GM23338 (cell line): Measurements from ENCODE around the gene RBM17. TPM values are rescaled to one million over a fixed set of nuclear protein-coding genes. Genes with fewer than 3 reads are reported as not detected.

ENCODE experiments used
- ATAC-seq: fragments of 200-7000 bp; cut with Tn5 transposase; 3 replicates; pipeline ENCODE4 v1.9.1; 2020
- DNase-seq: peaks from one replicate; pipeline ENCODE4 v3.0.0-alpha.2; 2015; ENCODE audit warnings: low spot score
- H2AFZ ChIP-seq: fragments of 200-600 bp; sonication (generic); 2 replicates; pipeline ENCODE4 v1.8.0; 2016; ENCODE audit warnings: antibody characterized with exemption, mild to moderate bottlenecking, moderate library complexity
- H3F3A ChIP-seq: fragments of 200-600 bp; sonication (generic); replicated peaks from 2 replicates; pipeline ENCODE4 v1.8.0; 2017; ENCODE audit warnings: antibody characterized with exemption, mixed run types, low read depth
- H3K27ac ChIP-seq: fragments of 200-600 bp; sonication (generic); 2 replicates; pipeline ENCODE4 v1.6.1; 2016; ENCODE audit warnings: low read depth
- H3K27me3 ChIP-seq: fragments of 200-600 bp; sonication (generic); 2 replicates; pipeline ENCODE4 v1.8.0; 2016; ENCODE audit warnings: mild to moderate bottlenecking, mixed run types, moderate library complexity; ENCODE audit not compliant: insufficient read depth
- H3K36me3 ChIP-seq: fragments of 200-600 bp; sonication (generic); 2 replicates; pipeline ENCODE4 v1.8.0; 2016; ENCODE audit warnings: mild to moderate bottlenecking; ENCODE audit not compliant: insufficient read depth
- H3K4me1 ChIP-seq: fragments of 200-600 bp; sonication (generic); 2 replicates; pipeline ENCODE4 v1.8.0; 2016; ENCODE audit warnings: mild to moderate bottlenecking, moderate library complexity; ENCODE audit not compliant: insufficient read depth
- H3K4me2 ChIP-seq: fragments of 200-600 bp; sonication (generic); 2 replicates; pipeline ENCODE4 v1.7.1; 2017; ENCODE audit warnings: mixed run types
- H3K4me3 ChIP-seq: fragments of 200-600 bp; sonication (generic); 2 replicates; pipeline ENCODE4 v1.6.1; 2016; ENCODE audit warnings: mixed run types
- H3K79me2 ChIP-seq: fragments of 200-600 bp; sonication (generic); replicated peaks from 2 replicates; pipeline ENCODE4 v1.8.0; 2017; ENCODE audit warnings: mild to moderate bottlenecking; ENCODE audit not compliant: insufficient read depth
- H3K9me2 ChIP-seq: fragments of 200-600 bp; sonication (generic); 2 replicates; pipeline ENCODE4 v1.8.0; 2017; ENCODE audit not compliant: insufficient read depth
- H4K20me1 ChIP-seq: fragments of 200-600 bp; sonication (generic); replicated peaks from 2 replicates; pipeline ENCODE4 v1.8.0; 2017; ENCODE audit warnings: mild to moderate bottlenecking; ENCODE audit not compliant: insufficient read depth
- H3K27ac Mint-ChIP-seq: 2 replicates; pipeline ENCODE4 v1.8.0; 2020; ENCODE audit warnings: inconsistent platforms, mild to moderate bottlenecking, moderate library complexity, mixed read lengths
- H3K27me3 Mint-ChIP-seq: 3 replicates; pipeline ENCODE4 v1.8.0; 2022; ENCODE audit warnings: low read depth, mild to moderate bottlenecking, moderate library complexity, mixed read lengths, inconsistent platforms; ENCODE audit not compliant: insufficient read depth, poor library complexity
- H3K36me3 Mint-ChIP-seq: 3 replicates; pipeline ENCODE4 v1.8.0; 2021; ENCODE audit warnings: low read depth, mild to moderate bottlenecking, inconsistent platforms, moderate library complexity, mixed read lengths
- H3K4me1 Mint-ChIP-seq: 3 replicates; pipeline ENCODE4 v1.8.0; 2020; ENCODE audit warnings: mild to moderate bottlenecking, inconsistent platforms, mixed read lengths
- H3K4me3 Mint-ChIP-seq: 3 replicates; pipeline ENCODE4 v1.8.0; 2021; ENCODE audit warnings: moderate library complexity, mild to moderate bottlenecking, inconsistent platforms, mixed read lengths
- H3K9me3 Mint-ChIP-seq: 3 replicates; pipeline ENCODE4 v1.8.0; 2020; ENCODE audit warnings: moderate library complexity, mild to moderate bottlenecking, inconsistent platforms, mixed read lengths
- CREB1 ChIP-seq: fragments of 250-450 bp; sonication (Bioruptor Pico); IDR thresholded peaks from 2 replicates; pipeline ENCODE4 v1.5.0; 2020; ENCODE audit warnings: low read depth, mild to moderate bottlenecking, moderate library complexity
- EZH2 ChIP-seq: fragments of 200-600 bp; sonication (generic); IDR thresholded peaks from one replicate; pipeline ENCODE4 v1.8.0; 2017; ENCODE audit warnings: antibody characterized with exemption, mild to moderate bottlenecking, low read depth; ENCODE audit not compliant: unreplicated experiment
- EZH2phosphoT487 ChIP-seq: fragments of 200-600 bp; sonication (generic); IDR thresholded peaks from one replicate; pipeline ENCODE4 v1.8.1; 2018; ENCODE audit warnings: antibody characterized with exemption; ENCODE audit not compliant: unreplicated experiment
- JUNB ChIP-seq: IDR thresholded peaks from one replicate; pipeline ENCODE4 v1.6.1; 2016; ENCODE audit warnings: antibody characterized with exemption; ENCODE audit not compliant: unreplicated experiment
- NANOG ChIP-seq: IDR thresholded peaks from 2 replicates; pipeline ENCODE4 v1.6.1; 2016; ENCODE audit warnings: antibody characterized with exemption, borderline replicate concordance
- POLR2AphosphoS5 ChIP-seq: IDR thresholded peaks from 2 replicates; pipeline ENCODE4 v1.6.1; 2016; ENCODE audit warnings: antibody characterized with exemption, low read depth
- STAT1 ChIP-seq: IDR thresholded peaks from one replicate; pipeline ENCODE4 v1.6.1; 2016; ENCODE audit warnings: antibody characterized with exemption; ENCODE audit not compliant: unreplicated experiment
- ZNF114 ChIP-seq: fragments of 250-450 bp; sonication (Bioruptor Pico); IDR thresholded peaks from 2 replicates; pipeline ENCODE4 v1.5.0; 2020; ENCODE audit warnings: mild to moderate bottlenecking, moderate library complexity
- ZNF331 ChIP-seq: fragments of 250-450 bp; sonication (Bioruptor Pico); IDR thresholded peaks from 2 replicates; pipeline ENCODE4 v1.5.0; 2020; ENCODE audit warnings: low read depth, mild to moderate bottlenecking, moderate library complexity
- polyA plus RNA-seq: library from polyadenylated mRNA; unstranded; fragments of >200 nt; fragmentation: Nextera tagmentation; extraction: Ambion mirVana; gene quantifications from 2 replicates; pipeline ENCODE4 v1.2.1, GENCODE V29; 2016
- total RNA-seq: library from RNA; depleted of rRNA; stranded (reverse); fragments of >200 nt; shearing (Covaris generic); gene quantifications from 2 replicates; pipeline ENCODE4 v1.2.3, GENCODE V29; 2014
- TF ChIP-seq, protein P1 (sequence below), 2 experiments: fragments of 200-600 bp in 1 of 2; sonication (generic) in 1 of 2; conservative IDR thresholded peaks; 2 replicates each; pipeline versions ENCODE4 v1.5.1 to v1.6.1; 2016 to 2017; ENCODE audit warnings: antibody characterized with exemption in 2 of 2, low read depth in 2 of 2, mild to moderate bottlenecking in 2 of 2, moderate library complexity in 1 of 2
- TF ChIP-seq, protein P2 (sequence below): fragments of 250-450 bp; sonication (Bioruptor Pico); IDR thresholded peaks from 2 replicates; pipeline ENCODE4 v1.5.0; 2020; ENCODE audit warnings: mild to moderate bottlenecking, moderate library complexity
- TF ChIP-seq, protein P3 (sequence below): IDR thresholded peaks from one replicate; pipeline ENCODE4 v1.6.1; 2018; ENCODE audit warnings: antibody characterized with exemption; ENCODE audit not compliant: unreplicated experiment
- TF ChIP-seq, protein P4 (sequence below): IDR thresholded peaks from 2 replicates; pipeline ENCODE4 v1.6.1; 2016; ENCODE audit warnings: antibody characterized with exemption

RBM17 gene
- total and polyA plus RNA-seq, 2 experiments from 2014 or later = 54.7 to 281 TPM

DNA sequence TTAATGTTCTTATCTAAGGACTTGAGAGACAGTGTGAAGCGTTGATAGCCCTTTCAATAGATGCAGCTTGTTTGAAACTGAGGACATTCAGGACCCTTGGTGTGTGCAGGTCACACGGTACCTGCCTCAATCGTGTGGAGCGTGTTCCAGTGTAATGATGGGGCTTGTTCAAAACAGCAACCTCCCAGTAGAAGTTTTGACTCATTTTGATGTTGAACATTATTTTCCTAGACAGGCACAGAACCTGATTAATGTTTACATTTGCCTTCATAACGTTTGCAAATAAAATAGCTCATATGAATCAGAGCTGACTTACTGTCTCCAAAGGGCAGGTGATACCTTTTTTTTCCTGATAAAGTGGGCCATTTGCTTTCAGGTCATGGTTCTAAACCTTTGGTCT, 21.3 kb downstream of the RBM17 start:
- Mint-ChIP-seq H3K9me3 (no peaks in the 10 kb centered on the region), H3K36me3 (peaks cover 90% of the 10 kb centered on the region), H3K4me3 (no peak overlapping the region), H3K4me1 (peaks cover 32% of the 10 kb centered on the region), H3K27me3 (peaks cover 1% of the 10 kb centered on the region), H3K27ac (no peak overlapping the region)
- Histone ChIP-seq H3K36me3 (peaks cover 43% of the 10 kb centered on the region), H3K79me2 (peaks cover 31% of the 10 kb centered on the region), H2AFZ (no peak overlapping the region), H3K27ac (no peak overlapping the region), H3K27me3 (no peaks in the 10 kb centered on the region), H3K9me2 (no peaks in the 10 kb centered on the region), H3K4me3 (no peak overlapping the region), H3F3A (peaks cover 19% of the 10 kb centered on the region), H3K4me1 (peaks cover 27% of the 10 kb centered on the region), H4K20me1 (peaks cover 25% of the 10 kb centered on the region), H3K4me2 (no peak overlapping the region)
- TF ChIP-seq NANOG (no peak), POLR2AphosphoS5 (no peak), STAT1 (no peak), CREB1 (CRISPR knock-in tag) (no peak), ZNF331 (CRISPR knock-in tag) (no peak), EZH2phosphoT487 (no peak), ZNF114 (CRISPR knock-in tag) (no peak), EZH2 (no peak), JUNB (no peak)
- TF ChIP-seq, protein P1, sequence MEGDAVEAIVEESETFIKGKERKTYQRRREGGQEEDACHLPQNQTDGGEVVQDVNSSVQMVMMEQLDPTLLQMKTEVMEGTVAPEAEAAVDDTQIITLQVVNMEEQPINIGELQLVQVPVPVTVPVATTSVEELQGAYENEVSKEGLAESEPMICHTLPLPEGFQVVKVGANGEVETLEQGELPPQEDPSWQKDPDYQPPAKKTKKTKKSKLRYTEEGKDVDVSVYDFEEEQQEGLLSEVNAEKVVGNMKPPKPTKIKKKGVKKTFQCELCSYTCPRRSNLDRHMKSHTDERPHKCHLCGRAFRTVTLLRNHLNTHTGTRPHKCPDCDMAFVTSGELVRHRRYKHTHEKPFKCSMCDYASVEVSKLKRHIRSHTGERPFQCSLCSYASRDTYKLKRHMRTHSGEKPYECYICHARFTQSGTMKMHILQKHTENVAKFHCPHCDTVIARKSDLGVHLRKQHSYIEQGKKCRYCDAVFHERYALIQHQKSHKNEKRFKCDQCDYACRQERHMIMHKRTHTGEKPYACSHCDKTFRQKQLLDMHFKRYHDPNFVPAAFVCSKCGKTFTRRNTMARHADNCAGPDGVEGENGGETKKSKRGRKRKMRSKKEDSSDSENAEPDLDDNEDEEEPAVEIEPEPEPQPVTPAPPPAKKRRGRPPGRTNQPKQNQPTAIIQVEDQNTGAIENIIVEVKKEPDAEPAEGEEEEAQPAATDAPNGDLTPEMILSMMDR (conservative IDR thresholded peaks at IDR 0.05; ENCODE audit: low read depth in 2 of 2) = no peak
- TF ChIP-seq, protein P2, sequence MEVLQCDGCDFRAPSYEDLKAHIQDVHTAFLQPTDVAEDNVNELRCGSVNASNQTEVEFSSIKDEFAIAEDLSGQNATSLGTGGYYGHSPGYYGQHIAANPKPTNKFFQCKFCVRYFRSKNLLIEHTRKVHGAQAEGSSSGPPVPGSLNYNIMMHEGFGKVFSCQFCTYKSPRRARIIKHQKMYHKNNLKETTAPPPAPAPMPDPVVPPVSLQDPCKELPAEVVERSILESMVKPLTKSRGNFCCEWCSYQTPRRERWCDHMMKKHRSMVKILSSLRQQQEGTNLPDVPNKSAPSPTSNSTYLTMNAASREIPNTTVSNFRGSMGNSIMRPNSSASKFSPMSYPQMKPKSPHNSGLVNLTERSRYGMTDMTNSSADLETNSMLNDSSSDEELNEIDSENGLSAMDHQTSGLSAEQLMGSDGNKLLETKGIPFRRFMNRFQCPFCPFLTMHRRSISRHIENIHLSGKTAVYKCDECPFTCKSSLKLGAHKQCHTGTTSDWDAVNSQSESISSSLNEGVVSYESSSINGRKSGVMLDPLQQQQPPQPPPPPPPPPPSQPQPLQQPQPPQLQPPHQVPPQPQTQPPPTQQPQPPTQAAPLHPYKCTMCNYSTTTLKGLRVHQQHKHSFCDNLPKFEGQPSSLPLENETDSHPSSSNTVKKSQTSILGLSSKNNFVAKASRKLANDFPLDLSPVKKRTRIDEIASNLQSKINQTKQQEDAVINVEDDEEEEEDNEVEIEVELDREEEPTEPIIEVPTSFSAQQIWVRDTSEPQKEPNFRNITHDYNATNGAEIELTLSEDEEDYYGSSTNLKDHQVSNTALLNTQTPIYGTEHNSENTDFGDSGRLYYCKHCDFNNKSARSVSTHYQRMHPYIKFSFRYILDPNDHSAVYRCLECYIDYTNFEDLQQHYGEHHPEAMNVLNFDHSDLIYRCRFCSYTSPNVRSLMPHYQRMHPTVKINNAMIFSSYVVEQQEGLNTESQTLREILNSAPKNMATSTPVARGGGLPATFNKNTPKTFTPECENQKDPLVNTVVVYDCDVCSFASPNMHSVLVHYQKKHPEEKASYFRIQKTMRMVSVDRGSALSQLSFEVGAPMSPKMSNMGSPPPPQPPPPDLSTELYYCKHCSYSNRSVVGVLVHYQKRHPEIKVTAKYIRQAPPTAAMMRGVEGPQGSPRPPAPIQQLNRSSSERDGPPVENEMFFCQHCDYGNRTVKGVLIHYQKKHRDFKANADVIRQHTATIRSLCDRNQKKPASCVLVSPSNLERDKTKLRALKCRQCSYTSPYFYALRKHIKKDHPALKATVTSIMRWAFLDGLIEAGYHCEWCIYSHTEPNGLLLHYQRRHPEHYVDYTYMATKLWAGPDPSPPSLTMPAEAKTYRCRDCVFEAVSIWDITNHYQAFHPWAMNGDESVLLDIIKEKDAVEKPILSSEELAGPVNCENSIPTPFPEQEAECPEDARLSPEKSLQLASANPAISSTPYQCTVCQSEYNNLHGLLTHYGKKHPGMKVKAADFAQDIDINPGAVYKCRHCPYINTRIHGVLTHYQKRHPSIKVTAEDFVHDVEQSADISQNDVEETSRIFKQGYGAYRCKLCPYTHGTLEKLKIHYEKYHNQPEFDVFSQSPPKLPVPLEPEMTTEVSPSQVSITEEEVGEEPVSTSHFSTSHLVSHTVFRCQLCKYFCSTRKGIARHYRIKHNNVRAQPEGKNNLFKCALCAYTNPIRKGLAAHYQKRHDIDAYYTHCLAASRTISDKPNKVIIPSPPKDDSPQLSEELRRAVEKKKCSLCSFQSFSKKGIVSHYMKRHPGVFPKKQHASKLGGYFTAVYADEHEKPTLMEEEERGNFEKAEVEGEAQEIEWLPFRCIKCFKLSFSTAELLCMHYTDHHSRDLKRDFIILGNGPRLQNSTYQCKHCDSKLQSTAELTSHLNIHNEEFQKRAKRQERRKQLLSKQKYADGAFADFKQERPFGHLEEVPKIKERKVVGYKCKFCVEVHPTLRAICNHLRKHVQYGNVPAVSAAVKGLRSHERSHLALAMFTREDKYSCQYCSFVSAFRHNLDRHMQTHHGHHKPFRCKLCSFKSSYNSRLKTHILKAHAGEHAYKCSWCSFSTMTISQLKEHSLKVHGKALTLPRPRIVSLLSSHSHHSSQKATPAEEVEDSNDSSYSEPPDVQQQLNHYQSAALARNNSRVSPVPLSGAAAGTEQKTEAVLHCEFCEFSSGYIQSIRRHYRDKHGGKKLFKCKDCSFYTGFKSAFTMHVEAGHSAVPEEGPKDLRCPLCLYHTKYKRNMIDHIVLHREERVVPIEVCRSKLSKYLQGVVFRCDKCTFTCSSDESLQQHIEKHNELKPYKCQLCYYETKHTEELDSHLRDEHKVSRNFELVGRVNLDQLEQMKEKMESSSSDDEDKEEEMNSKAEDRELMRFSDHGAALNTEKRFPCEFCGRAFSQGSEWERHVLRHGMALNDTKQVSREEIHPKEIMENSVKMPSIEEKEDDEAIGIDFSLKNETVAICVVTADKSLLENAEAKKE (CRISPR knock-in tag) = no peak
- TF ChIP-seq, protein P3, sequence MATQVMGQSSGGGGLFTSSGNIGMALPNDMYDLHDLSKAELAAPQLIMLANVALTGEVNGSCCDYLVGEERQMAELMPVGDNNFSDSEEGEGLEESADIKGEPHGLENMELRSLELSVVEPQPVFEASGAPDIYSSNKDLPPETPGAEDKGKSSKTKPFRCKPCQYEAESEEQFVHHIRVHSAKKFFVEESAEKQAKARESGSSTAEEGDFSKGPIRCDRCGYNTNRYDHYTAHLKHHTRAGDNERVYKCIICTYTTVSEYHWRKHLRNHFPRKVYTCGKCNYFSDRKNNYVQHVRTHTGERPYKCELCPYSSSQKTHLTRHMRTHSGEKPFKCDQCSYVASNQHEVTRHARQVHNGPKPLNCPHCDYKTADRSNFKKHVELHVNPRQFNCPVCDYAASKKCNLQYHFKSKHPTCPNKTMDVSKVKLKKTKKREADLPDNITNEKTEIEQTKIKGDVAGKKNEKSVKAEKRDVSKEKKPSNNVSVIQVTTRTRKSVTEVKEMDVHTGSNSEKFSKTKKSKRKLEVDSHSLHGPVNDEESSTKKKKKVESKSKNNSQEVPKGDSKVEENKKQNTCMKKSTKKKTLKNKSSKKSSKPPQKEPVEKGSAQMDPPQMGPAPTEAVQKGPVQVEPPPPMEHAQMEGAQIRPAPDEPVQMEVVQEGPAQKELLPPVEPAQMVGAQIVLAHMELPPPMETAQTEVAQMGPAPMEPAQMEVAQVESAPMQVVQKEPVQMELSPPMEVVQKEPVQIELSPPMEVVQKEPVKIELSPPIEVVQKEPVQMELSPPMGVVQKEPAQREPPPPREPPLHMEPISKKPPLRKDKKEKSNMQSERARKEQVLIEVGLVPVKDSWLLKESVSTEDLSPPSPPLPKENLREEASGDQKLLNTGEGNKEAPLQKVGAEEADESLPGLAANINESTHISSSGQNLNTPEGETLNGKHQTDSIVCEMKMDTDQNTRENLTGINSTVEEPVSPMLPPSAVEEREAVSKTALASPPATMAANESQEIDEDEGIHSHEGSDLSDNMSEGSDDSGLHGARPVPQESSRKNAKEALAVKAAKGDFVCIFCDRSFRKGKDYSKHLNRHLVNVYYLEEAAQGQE = no peak
- TF ChIP-seq, protein P4, sequence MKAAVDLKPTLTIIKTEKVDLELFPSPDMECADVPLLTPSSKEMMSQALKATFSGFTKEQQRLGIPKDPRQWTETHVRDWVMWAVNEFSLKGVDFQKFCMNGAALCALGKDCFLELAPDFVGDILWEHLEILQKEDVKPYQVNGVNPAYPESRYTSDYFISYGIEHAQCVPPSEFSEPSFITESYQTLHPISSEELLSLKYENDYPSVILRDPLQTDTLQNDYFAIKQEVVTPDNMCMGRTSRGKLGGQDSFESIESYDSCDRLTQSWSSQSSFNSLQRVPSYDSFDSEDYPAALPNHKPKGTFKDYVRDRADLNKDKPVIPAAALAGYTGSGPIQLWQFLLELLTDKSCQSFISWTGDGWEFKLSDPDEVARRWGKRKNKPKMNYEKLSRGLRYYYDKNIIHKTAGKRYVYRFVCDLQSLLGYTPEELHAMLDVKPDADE = no peak
- DNase-seq (no peak), ATAC-seq (no peak)
